Thyroid gland (tissue), 4 donors: Measurements from ENCODE around the gene NDUFA1. TPM values are rescaled to one million over a fixed set of nuclear protein-coding genes. Genes with fewer than 3 reads are reported as not detected.
"Not testable (repeated sequence)": the region's sequence is repeated elsewhere in the genome, so short reads cannot be mapped to it uniquely, and the experiment has no call there.

Experiments used
- DNase-seq, 2 donors: peaks; one replicate each; pipeline ENCODE4 v3.0.0-alpha.2; 2019
- H3K27ac ChIP-seq, 3 donors: fragments of 200-600 bp; sonication (generic); 1 replicate in 2 of 3; 2 replicates in 1 of 3; pipeline ENCODE4 v1.5.1; 2016 to 2019; ENCODE audit warnings: mild to moderate bottlenecking in 1 of 3, moderate library complexity in 1 of 3
- H3K27me3 ChIP-seq: fragments of 200-600 bp; sonication (generic); one replicate; pipeline ENCODE4 v1.5.1; 2019
- H3K36me3 ChIP-seq, 2 donors: fragments of 200-600 bp; sonication (generic); one replicate each; pipeline ENCODE4 v1.5.1; 2016 to 2019
- H3K4me1 ChIP-seq, 2 donors: fragments of 200-600 bp; sonication (generic); one replicate each; pipeline ENCODE4 v1.5.1; 2017 to 2019
- H3K4me3 ChIP-seq, 3 donors: fragments of 200-600 bp; sonication (generic); replicated peaks in 1 of 3; 1 replicate in 2 of 3; 2 replicates in 1 of 3; pipeline ENCODE4 v1.5.1; 2016; ENCODE audit warnings: mild to moderate bottlenecking in 1 of 3
- H3K9me3 ChIP-seq: fragments of 200-600 bp; sonication (generic); one replicate; pipeline ENCODE4 v1.5.1; 2017
- POLR2A ChIP-seq, 2 donors: fragments of 450-650 bp; IDR thresholded peaks; one replicate each; pipeline ENCODE4 v1.6.1; 2017; ENCODE audit warnings: antibody characterized with exemption in 2 of 2, mild to moderate bottlenecking in 2 of 2, moderate library complexity in 1 of 2
- WGBS, 2 donors: methylation state at CpG; one replicate each; pipeline ENCODE4 v1.1.5; 2017; 5-methylcytosine and 5-hydroxymethylcytosine counted together
- intact Hi-C: fragments of 100-400 bp; cut with DNase I; formaldehyde crosslinking; loops from one replicate; pipeline ENCODE4 v1.15.1; 2023
- total RNA-seq, 4 donors: library from RNA; depleted of rRNA; stranded (reverse); fragments of >200 nt; gene quantifications; one replicate each; pipeline ENCODE4 v1.2.3, GENCODE V29; 2016
- TF ChIP-seq, protein P1 (sequence below), 6 experiments: fragments of 200-600 bp in 3 of 6; fragments of 450-650 bp in 3 of 6; sonication (generic) in 3 of 6; IDR thresholded peaks; one replicate each; pipeline ENCODE4 v1.5.1; 2016 to 2019; ENCODE audit warnings: antibody characterized with exemption in 6 of 6, mild to moderate bottlenecking in 2 of 6, inconsistent platforms in 1 of 6, moderate library complexity in 1 of 6

The NDUFA1 gene
- total RNA-seq, result 10 to 100 TPM; 36.2 to 80.0 (median 66.6) TPM

DNA sequence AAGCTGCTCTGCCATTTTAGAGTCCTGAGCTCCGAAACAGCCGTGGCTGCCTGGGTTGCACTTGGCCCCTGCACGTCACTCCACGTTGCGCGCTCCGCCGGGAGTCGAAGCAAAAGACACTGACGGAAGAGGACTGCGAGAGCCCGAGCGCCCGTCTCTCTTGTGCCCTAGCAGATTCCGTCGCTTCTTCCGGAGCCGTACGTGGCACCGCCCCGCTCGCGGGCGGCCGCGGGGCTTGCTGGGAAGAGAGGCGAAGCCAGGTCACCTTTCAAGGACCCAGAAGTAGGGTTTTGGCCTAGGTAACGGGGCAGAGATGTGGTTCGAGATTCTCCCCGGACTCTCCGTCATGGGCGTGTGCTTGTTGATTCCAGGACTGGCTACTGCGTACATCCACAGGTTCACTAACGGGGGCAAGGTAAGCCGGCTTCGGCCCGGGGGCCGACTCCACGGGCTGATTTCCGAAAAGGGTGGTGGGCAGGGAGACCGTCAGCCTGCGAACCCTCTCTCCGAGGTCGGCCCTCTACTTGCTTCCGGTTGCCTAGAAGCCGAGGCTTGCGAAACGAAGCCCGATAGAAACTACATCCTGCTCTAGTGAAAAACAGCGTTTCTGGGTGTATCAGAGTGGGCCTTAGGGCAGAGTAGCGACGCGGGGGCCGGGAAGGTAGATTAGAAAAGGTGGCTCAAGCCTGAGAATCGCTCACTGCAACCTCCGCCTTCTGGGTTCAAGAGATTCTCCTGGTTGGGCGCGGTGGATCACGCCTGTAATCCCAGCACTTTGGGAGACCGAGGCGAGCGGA lies at the start of gene NDUFA1, which contains the start of gene RNF113A:
NDUFA1 (plus strand) TSS at position 234 of the 797 bp plus-strand sequence; CDS start at position 314, 80 bp downstream.
RNF113A (minus strand) TSS at position 135 of the 797 bp plus-strand sequence; CDS start at position 15, 120 bp downstream.
- 0 to 1% methylated on average over 11 to 12 of the region's 62 CpGs for WGBS, 2 donors
- H3K27ac ChIP-seq, result peak within 1 kb of the TSS; percentile 77 to 96 (median 87)
- peak; percentile 84 to 87 for DNase-seq
- no peaks in the 10 kb centered on the region for H3K36me3 ChIP-seq
- peak in 1 of 2 donors; percentile 78 for TF ChIP-seq POLR2A (IDR thresholded peaks at IDR 0.05)
- TF ChIP-seq, protein P1, sequence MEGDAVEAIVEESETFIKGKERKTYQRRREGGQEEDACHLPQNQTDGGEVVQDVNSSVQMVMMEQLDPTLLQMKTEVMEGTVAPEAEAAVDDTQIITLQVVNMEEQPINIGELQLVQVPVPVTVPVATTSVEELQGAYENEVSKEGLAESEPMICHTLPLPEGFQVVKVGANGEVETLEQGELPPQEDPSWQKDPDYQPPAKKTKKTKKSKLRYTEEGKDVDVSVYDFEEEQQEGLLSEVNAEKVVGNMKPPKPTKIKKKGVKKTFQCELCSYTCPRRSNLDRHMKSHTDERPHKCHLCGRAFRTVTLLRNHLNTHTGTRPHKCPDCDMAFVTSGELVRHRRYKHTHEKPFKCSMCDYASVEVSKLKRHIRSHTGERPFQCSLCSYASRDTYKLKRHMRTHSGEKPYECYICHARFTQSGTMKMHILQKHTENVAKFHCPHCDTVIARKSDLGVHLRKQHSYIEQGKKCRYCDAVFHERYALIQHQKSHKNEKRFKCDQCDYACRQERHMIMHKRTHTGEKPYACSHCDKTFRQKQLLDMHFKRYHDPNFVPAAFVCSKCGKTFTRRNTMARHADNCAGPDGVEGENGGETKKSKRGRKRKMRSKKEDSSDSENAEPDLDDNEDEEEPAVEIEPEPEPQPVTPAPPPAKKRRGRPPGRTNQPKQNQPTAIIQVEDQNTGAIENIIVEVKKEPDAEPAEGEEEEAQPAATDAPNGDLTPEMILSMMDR (IDR thresholded peaks at IDR 0.05), result no peak
- intact Hi-C loops, result loop anchor here (5.0 kb wide), 1 partner anchor 79 kb away; the partner anchor contains the start of gene RPL39
- H3K4me3 ChIP-seq, result peak within 1 kb of the TSS in 2 of 3 donors; percentile 45 to 73
- H3K27me3 ChIP-seq, result no peaks in the 10 kb centered on the region
- H3K4me1 ChIP-seq, result peaks cover 0 to 3% of the 10 kb centered on the region in 2 donors
- H3K9me3 ChIP-seq, result no peaks in the 10 kb centered on the region

DNA sequence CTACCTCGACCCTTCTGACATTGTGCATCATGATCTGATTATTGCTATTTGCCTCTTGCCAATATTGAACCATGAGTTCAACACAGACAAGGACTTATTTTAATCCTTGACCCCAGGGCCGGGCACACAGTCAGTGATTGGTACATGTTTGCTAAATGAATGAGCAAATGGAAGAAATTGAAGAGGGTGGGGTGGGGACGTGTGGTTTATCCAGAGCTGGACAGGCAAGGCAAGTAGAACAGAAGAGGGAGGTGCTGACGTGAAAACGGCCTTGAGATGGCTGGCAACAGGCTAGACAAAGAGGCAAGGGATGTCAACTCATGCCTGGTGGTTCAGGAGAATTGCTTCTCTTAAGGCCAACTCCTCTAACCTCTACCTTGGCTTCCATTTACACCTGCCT lies 47.4 kb upstream of the NDUFA1 start:
- H3K9me3 ChIP-seq, H3K27me3 ChIP-seq, H3K4me3 ChIP-seq, intact Hi-C loops, H3K27ac ChIP-seq, H3K36me3 ChIP-seq, DNase-seq: not testable (repeated sequence)
- H3K4me1 ChIP-seq, result peaks cover 0 to 18% of the 10 kb centered on the region in 2 donors
- 70% methylated on average over 2 of the region's 5 CpGs; no CpG with 5 or more reads in 1 of the 2 donors for WGBS, 2 donors

DNA sequence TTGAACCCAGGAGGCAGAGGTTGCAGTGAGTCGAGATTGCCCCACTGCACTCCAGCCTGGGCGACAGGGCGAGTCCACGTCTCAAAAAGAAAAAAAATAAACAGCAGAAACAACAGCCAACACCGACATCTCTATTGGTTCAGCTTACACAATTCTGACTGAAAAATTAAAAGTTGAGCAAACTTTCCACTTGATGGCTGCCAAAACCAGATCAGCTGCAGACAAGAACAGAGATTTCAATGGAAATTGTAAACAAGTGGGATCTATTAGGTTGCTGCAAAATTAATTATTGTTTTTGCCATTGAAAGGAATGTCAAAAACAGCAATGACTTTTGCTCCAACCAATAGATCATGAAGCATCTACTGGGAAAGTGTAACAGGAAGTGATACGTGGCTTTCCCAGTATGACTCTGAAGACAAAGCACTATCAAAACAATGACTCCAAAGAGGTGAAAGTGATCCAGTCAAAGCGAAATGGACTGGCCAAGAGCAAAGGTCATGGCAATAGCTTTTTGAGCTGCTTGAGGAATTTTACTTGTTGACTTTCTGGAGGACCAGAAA lies 45.2 kb upstream of the NDUFA1 start:
- H3K27ac ChIP-seq, result peak overlapping the region; percentile 26 to 67 (median 44)
- no peak for DNase-seq
- TF ChIP-seq, protein P1 (IDR thresholded peaks at IDR 0.05), result no peak
- TF ChIP-seq POLR2A (IDR thresholded peaks at IDR 0.05), result no peak
- H3K36me3 ChIP-seq, result no peaks in the 10 kb centered on the region
- H3K9me3 ChIP-seq, result no peaks in the 10 kb centered on the region
- no peaks in the 10 kb centered on the region for H3K27me3 ChIP-seq
- H3K4me1 ChIP-seq, result peaks cover 0 to 14% of the 10 kb centered on the region in 2 donors
- intact Hi-C loops, result no loop called here
- no peak overlapping the region for H3K4me3 ChIP-seq
- 51 to 54% methylated on average over 7 of the region's 7 CpGs for WGBS, 2 donors

DNA sequence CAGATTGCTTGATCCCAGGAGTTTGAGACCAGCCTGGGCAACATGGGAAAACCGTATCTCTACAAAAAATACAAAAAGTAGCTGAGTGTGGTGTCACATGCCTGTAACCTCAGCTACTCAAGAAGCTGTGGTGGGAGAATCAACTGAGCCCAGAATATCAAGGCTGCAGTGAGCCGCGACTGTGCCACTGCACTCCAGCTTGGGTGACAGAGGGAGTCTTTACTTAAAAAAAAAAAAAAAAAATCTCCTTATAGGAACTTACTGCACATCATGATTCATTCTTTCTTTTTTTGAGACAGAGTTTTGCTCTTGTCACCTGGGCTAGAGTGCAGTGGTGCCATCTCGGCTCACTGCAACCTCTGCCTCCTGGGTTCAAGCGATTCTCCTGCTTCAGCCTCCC lies 43.2 kb upstream of the NDUFA1 start:
- no peaks in the 10 kb centered on the region for H3K4me1 ChIP-seq
- no peak overlapping the region for H3K27ac ChIP-seq
- H3K4me3 ChIP-seq, result no peak overlapping the region
- DNase-seq, result peak; percentile 35 to 40
- 84 to 85% methylated on average over 5 of the region's 5 CpGs for WGBS, 2 donors
- H3K36me3 ChIP-seq, result no peaks in the 10 kb centered on the region
- TF ChIP-seq, protein P1 (IDR thresholded peaks at IDR 0.05), result no peak
- no peak for TF ChIP-seq POLR2A (IDR thresholded peaks at IDR 0.05)
- H3K27me3 ChIP-seq, result no peaks in the 10 kb centered on the region
- intact Hi-C loops, result no loop called here
- no peaks in the 10 kb centered on the region for H3K9me3 ChIP-seq

DNA sequence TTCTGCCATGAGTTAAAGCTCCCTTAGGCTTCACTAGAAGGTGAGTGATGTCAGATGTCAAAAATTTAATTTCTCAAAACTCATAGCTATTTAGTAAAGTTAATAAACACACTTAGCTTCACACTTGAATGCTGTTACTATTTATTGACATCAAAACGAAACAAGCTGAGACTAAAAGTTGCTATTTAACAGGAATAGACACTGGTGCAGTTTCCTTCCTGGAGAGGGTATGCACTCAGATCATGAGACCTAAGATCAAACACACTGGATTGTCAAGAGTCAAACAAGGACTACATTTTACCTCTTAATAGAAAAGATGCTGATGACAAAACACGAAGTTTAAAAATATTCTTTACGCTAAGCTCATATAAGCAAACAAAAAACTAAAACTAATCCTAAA lies 37.7 kb upstream of the NDUFA1 start:
- no peak for DNase-seq
- no peaks in the 10 kb centered on the region for H3K4me1 ChIP-seq
- intact Hi-C loops, result no loop called here
- H3K9me3 ChIP-seq, result no peaks in the 10 kb centered on the region
- no peaks in the 10 kb centered on the region for H3K27me3 ChIP-seq
- peaks cover 8 to 12% of the 10 kb centered on the region in 2 donors for H3K36me3 ChIP-seq
- no peak overlapping the region for H3K4me3 ChIP-seq
- H3K27ac ChIP-seq, result no peak overlapping the region
- TF ChIP-seq, protein P1 (IDR thresholded peaks at IDR 0.05), result no peak
- TF ChIP-seq POLR2A (IDR thresholded peaks at IDR 0.05), result no peak
- WGBS, 2 donors, result 91 to 94% methylated on average over 3 of the region's 3 CpGs
